HCT116 (cell line): ENCODE data around the gene TTYH3. TPM values are rescaled to one million over a fixed set of nuclear protein-coding genes. Genes with fewer than 3 reads are reported as not detected.

ENCODE experiments used
- total RNA-seq: library from RNA; stranded (reverse); gene quantifications from one replicate; pipeline ENCODE4 v1.2.1, GENCODE V29; 2021; ENCODE audit not compliant: unreplicated experiment

Gene TTYH3
- total RNA-seq, 1 experiment from 2014 or later = 40.3 TPM

Other genes starting within 250 kb of the TTYH3 start
- gene CHST12, start 228.4 kb upstream of the TTYH3 start, total RNA-seq = 14.2 TPM
- not detected for gene GRIFIN, start 155.6 kb upstream of the TTYH3 start, total RNA-seq
- 14.3 TPM for gene LFNG, start 112.2 kb upstream of the TTYH3 start, total RNA-seq
- gene BRAT1, start 76.5 kb upstream of the TTYH3 start, total RNA-seq = 47.6 TPM
- 21.4 TPM for gene IQCE, start 73.0 kb upstream of the TTYH3 start, total RNA-seq
- not detected for gene AMZ1, start 56.2 kb downstream of the TTYH3 start, total RNA-seq
- gene GNA12, start 212.3 kb downstream of the TTYH3 start, total RNA-seq = 32.6 TPM